Endodermal cell (in vitro differentiated cells): Measurements from ENCODE around the gene MACROD1. TPM values are rescaled to one million over a fixed set of nuclear protein-coding genes. Genes with fewer than 3 reads are reported as not detected.

Experiments used
- DNase-seq: peaks from one replicate; pipeline ENCODE4 v3.0.0-alpha.2; 2017
- H3K27ac ChIP-seq: 2 replicates; pipeline ENCODE4 v1.5.1; 2013; ENCODE audit warnings: mild to moderate bottlenecking, low read depth, low read length, moderate library complexity
- H3K27me3 ChIP-seq: 2 replicates; pipeline ENCODE4 v1.6.1; 2013; ENCODE audit warnings: mild to moderate bottlenecking, low read length, moderate library complexity; ENCODE audit not compliant: insufficient read depth, control insufficient read depth, poor library complexity, severe bottlenecking
- H3K36me3 ChIP-seq: 2 replicates; pipeline ENCODE4 v1.7.0; 2013; ENCODE audit warnings: mild to moderate bottlenecking, low read length, moderate library complexity; ENCODE audit not compliant: control insufficient read depth, insufficient read depth
- H3K4me1 ChIP-seq: one replicate; pipeline ENCODE4 v1.7.0; 2013; ENCODE audit warnings: low read length; ENCODE audit not compliant: control insufficient read depth, insufficient read depth
- H3K4me3 ChIP-seq: 2 replicates; pipeline ENCODE4 v1.5.1; 2013; ENCODE audit warnings: mild to moderate bottlenecking, low read length, moderate library complexity
- H3K9ac ChIP-seq: 2 replicates; pipeline ENCODE4 v1.6.1; 2013; ENCODE audit warnings: mild to moderate bottlenecking, low read length, moderate library complexity; ENCODE audit not compliant: poor library complexity, severe bottlenecking; ENCODE audit errors: extremely low read depth
- H3K9me3 ChIP-seq: 2 replicates; pipeline ENCODE4 v1.6.1; 2013; ENCODE audit warnings: mild to moderate bottlenecking, low read length, moderate library complexity; ENCODE audit not compliant: control insufficient read depth
- H3K27ac Mint-ChIP-seq: 2 replicates; pipeline ENCODE4 v1.8.0; 2020; ENCODE audit warnings: mixed read lengths
- H3K27me3 Mint-ChIP-seq: 2 replicates; pipeline ENCODE4 v1.8.0; 2021; ENCODE audit warnings: mild to moderate bottlenecking, mixed read lengths; ENCODE audit not compliant: insufficient read depth
- H3K36me3 Mint-ChIP-seq: 2 replicates; pipeline ENCODE4 v1.8.0; 2020; ENCODE audit warnings: low read depth, mixed read lengths
- H3K4me1 Mint-ChIP-seq: 2 replicates; pipeline ENCODE4 v1.8.0; 2020; ENCODE audit warnings: mixed read lengths
- H3K4me3 Mint-ChIP-seq: 2 replicates; pipeline ENCODE4 v1.8.0; 2020; ENCODE audit warnings: mild to moderate bottlenecking, moderate library complexity, mixed read lengths
- H3K9me3 Mint-ChIP-seq: 2 replicates; pipeline ENCODE4 v1.8.0; 2020; ENCODE audit warnings: mild to moderate bottlenecking, mixed read lengths
- CTCF ChIP-seq: fragments of 200-600 bp; sonication (generic); conservative IDR thresholded peaks from 2 replicates; pipeline ENCODE4 v1.5.0; 2021; ENCODE audit warnings: antibody characterized with exemption, mild to moderate bottlenecking
- WGBS, 2 experiments: methylation state at CpG; one replicate each; pipeline versions ENCODE4 v1.1.5 to v1.1.7; 2013; ENCODE audit warnings: missing lambda C conversion rate in 2 of 2, mixed read lengths in 1 of 2; ENCODE audit not compliant: insufficient coverage in 1 of 2, insufficient read length in 1 of 2; 5-methylcytosine and 5-hydroxymethylcytosine counted together
- total RNA-seq, 2 donors: library from RNA; stranded (reverse); fragmentation: NEBNext Ultra II Directional in 1 of 2; extraction: Animal tissue kit (Norgen Biotek cat#: 25700) in 1 of 2; gene quantifications; 2 replicates in 1 of 2; 3 replicates in 1 of 2; pipeline ENCODE4 v1.2.1, GENCODE V29; 2021

The MACROD1 gene
- total RNA-seq, 2 donors from 2014 or later = 23.0 to 41.9 TPM

GRCh38 chr11:64128255-64129006 is 37.5 kb downstream of the MACROD1 start:
- Mint-ChIP-seq H3K27ac (no peak overlapping the region), H3K36me3 (no peaks in the 10 kb centered on the region), H3K4me3 (no peak overlapping the region), H3K27me3 (peaks cover 5% of the 10 kb centered on the region), H3K4me1 (peaks cover 42% of the 10 kb centered on the region), H3K9me3 (no peaks in the 10 kb centered on the region)
- TF ChIP-seq CTCF = no peak
- no peak overlapping the region for H3K27ac ChIP-seq
- H3K4me3 ChIP-seq = no peak overlapping the region
- peaks cover 1% of the 10 kb centered on the region for H3K27me3 ChIP-seq
- no peak overlapping the region for H3K9ac ChIP-seq
- WGBS, 2 experiments = 75 to 83% methylated on average over 4 to 14 of the region's 15 CpGs
- no peaks in the 10 kb centered on the region for H3K9me3 ChIP-seq
- H3K36me3 ChIP-seq = no peaks in the 10 kb centered on the region
- peaks cover 23% of the 10 kb centered on the region for H3K4me1 ChIP-seq
- no peak for DNase-seq

GRCh38 chr11:64127267-64128072 is 38.4 kb downstream of the MACROD1 start:
- H3K36me3 ChIP-seq = no peaks in the 10 kb centered on the region
- H3K4me3 ChIP-seq = no peak overlapping the region
- TF ChIP-seq CTCF = peak; percentile 43
- H3K9ac ChIP-seq = no peak overlapping the region
- Mint-ChIP-seq H3K9me3 (no peaks in the 10 kb centered on the region), H3K27ac (no peak overlapping the region), H3K4me3 (no peak overlapping the region), H3K36me3 (no peaks in the 10 kb centered on the region), H3K4me1 (peaks cover 36% of the 10 kb centered on the region), H3K27me3 (no peaks in the 10 kb centered on the region)
- 83 to 89% methylated on average over 11 to 24 of the region's 24 CpGs for WGBS, 2 experiments
- no peak overlapping the region for H3K27ac ChIP-seq
- peak; percentile 62 for DNase-seq
- no peaks in the 10 kb centered on the region for H3K27me3 ChIP-seq
- no peaks in the 10 kb centered on the region for H3K9me3 ChIP-seq
- peaks cover 14% of the 10 kb centered on the region for H3K4me1 ChIP-seq

- no peak for DNase-seq
- H3K4me3 ChIP-seq = no peak overlapping the region
- peaks cover 31% of the 10 kb centered on the region for H3K4me1 Mint-ChIP-seq
- no peaks in the 10 kb centered on the region for H3K9me3 Mint-ChIP-seq
- H3K27me3 Mint-ChIP-seq = no peaks in the 10 kb centered on the region
- H3K4me3 Mint-ChIP-seq = no peak overlapping the region
- H3K36me3 ChIP-seq = no peaks in the 10 kb centered on the region
- H3K36me3 Mint-ChIP-seq = no peaks in the 10 kb centered on the region
- no peaks in the 10 kb centered on the region for H3K27me3 ChIP-seq
- no peak overlapping the region for H3K27ac ChIP-seq
- 91 to 92% methylated on average over 10 to 16 of the region's 17 CpGs for WGBS, 2 experiments
- H3K9ac ChIP-seq = no peak overlapping the region
- H3K4me1 ChIP-seq = peaks cover 7% of the 10 kb centered on the region
- TF ChIP-seq CTCF = no peak
- H3K27ac Mint-ChIP-seq = no peak overlapping the region
- H3K9me3 ChIP-seq = no peaks in the 10 kb centered on the region
Measured at GRCh38 chr11:64126796-64127195, 39.1 kb downstream of the MACROD1 start.
